ENCODE measurements around the gene COL19A1.
"Not testable (repeated sequence)": the region's sequence is repeated elsewhere in the genome, so short reads cannot be mapped to it uniquely, and the experiment has no call there.

The COL19A1 gene

DNA sequence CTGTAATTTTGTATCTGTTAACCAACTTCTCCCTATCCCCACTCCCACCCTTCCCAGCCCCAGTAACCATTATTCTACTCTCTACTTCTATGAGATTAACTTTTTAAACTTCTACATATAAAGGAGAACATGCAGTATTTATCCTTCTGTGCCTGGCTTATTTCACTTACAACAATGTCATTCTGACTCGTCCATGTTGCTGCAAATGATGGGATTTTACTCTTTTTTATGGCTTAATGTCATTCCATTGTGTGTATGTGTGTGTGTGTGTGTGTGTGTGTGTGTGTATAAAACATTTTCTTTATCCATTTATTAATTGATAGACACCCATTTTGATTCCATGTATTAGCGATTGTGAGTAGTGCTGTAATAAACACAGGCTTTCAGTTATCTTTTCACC is 76.1 kb downstream of the COL19A1 start:
- in situ Hi-C loops (cut with MboI; ENCODE audit: low pct_unique_long_range_greater_than_20kb, low sequenced_read_pairs): no loop called here
- no peak for DNase-seq

GRCh38 chr6:69945192-69945591 is 78.8 kb downstream of the COL19A1 start:
- DNase-seq: no peak
- in situ Hi-C loops (cut with MboI; ENCODE audit: low pct_unique_long_range_greater_than_20kb, low sequenced_read_pairs): no loop called here

DNA sequence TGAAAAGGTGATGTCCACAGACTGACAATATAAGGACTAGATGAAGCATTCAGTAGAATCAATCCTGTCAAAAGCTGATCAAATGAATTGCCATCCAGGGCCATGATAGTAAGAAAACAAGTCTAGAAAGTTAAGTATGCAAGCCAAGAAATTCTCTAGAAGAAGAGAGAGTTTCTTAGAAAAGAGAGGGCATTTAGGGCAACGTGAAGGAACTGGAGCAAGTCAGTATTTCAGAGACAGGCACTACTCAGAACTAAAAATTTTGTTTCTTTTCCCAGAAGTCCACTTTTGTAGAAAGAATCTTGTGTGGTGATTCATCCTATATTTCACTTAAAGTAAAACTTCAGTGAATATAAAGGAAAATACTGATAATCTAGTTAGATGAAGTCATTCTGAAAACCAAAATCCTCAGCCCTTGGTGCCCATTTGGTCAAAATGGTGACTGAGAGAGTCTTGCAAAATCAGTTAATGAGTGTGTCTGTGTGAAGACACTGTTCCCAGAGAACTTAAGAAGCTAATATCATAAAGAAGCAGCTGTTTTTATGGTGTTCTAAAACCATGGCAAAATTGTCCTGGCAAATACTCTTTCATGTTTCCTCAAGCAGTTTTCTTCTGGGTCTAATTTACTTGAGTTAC is 82.2 kb downstream of the COL19A1 start:
- in situ Hi-C loops (cut with MboI; ENCODE audit: low pct_unique_long_range_greater_than_20kb, low sequenced_read_pairs): no loop called here
- no peak for DNase-seq

DNA sequence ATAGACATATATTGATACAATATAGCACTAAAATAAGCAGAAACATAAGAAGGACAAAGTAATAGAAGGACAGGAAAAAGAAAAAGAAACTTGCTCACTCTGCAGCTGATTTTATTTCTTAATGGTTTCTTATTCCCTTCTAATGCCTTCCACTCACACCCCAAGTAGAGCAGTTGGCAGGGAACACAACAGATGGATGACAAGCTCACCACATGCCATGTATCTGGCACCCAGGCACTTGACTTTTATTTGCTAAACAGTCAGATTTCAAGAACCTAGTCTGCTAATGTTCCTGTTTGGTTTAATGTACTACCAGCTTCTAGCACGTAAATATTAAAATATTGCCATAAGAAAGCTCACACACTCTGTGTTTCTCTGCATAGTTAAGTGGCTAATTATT is 87.1 kb downstream of the COL19A1 start:
- in situ Hi-C loops (cut with MboI; ENCODE audit: low pct_unique_long_range_greater_than_20kb, low sequenced_read_pairs): no loop called here
- no peak for DNase-seq

GRCh38 chr6:69954733-69955132 is 88.4 kb downstream of the COL19A1 start:
- in situ Hi-C loops (cut with MboI; ENCODE audit: low pct_unique_long_range_greater_than_20kb, low sequenced_read_pairs): no loop called here

GRCh38 chr6:69957985-69958559 is 91.7 kb downstream of the COL19A1 start:
- no peak for DNase-seq
- in situ Hi-C loops (cut with MboI; ENCODE audit: low pct_unique_long_range_greater_than_20kb, low sequenced_read_pairs): no loop called here

More at GRCh38 chr6:69954733-69955132, 88.4 kb downstream of the COL19A1 start:
- DNase-seq: no peak

GRCh38 chr6:69958978-69959377 is 92.6 kb downstream of the COL19A1 start:
- no peak for DNase-seq
- in situ Hi-C loops (cut with MboI; ENCODE audit: low pct_unique_long_range_greater_than_20kb, low sequenced_read_pairs): no loop called here

GRCh38 chr6:69965974-69966373 is 99.6 kb downstream of the COL19A1 start:
- in situ Hi-C loops (cut with MboI; ENCODE audit: low pct_unique_long_range_greater_than_20kb, low sequenced_read_pairs); DNase-seq: not testable (repeated sequence)

GRCh38 chr6:69973138-69973537 is 106.8 kb downstream of the COL19A1 start:
- in situ Hi-C loops (cut with MboI; ENCODE audit: low pct_unique_long_range_greater_than_20kb, low sequenced_read_pairs): no loop called here
- DNase-seq: no peak

DNA sequence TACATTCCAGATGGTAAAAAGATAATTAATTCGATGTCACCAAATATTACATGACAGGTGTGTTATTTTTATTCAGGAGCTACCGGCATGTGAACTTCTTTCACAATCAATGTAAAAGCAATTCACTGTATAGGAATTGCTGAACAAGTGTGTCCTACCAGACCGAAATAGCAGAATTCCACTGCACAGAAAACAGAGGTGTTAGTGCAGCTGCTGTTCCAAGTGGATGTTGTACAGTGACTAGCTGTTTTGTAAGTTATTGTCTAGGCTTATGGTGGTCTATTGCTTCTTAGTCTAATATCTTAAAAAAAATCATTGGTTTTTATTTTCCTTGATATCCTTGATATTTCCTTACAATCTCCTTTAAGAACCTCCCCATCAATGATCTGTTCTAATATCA is 107.4 kb downstream of the COL19A1 start:
- in situ Hi-C loops (cut with MboI; ENCODE audit: low pct_unique_long_range_greater_than_20kb, low sequenced_read_pairs): no loop called here

DNA sequence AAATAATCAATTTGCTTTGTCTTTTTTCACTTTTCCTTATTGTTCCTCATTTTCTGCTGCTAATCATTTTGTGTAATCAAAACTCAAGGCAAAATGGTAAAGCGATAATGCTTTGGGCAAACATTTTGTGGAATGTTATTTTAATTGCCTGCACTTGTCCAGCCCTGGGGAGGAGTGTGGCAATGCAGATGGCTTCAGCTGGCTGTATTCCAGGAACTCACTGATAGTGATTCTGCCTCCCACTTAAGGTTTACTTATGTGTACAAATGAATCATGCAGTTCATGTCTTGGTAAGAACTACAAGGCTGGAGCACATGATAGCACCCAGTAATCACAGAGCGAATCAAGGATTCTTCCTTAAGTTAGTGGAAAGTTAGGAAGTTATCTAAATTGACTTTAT is 107.8 kb downstream of the COL19A1 start:
- no peak for DNase-seq
- in situ Hi-C loops (cut with MboI; ENCODE audit: low pct_unique_long_range_greater_than_20kb, low sequenced_read_pairs): no loop called here

More for the DNA sequence above, 107.4 kb downstream of the COL19A1 start:
- no peak for DNase-seq

DNA sequence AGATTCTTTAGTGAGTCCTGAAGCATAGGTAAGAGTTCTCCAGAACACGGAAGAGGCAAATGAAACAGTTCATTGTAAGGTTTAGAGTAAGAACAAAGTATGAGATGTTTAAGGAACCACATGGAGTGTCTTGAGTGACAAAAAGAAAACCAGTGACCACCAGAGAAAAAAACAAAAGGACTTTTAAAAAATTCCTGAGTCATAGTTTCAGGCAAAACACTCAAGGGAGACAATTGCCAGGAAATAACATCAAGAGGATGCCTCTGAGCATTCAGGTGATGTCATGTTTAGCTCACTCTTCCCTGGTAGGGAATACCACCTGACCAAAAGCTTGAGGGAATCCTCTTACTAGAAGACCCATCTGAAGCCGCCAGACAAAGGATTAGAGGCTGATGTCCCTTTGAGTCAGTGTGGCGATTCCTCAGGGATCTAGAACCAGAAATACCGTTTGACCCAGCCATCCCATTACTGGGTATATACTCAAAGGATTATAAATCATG is 110.3 kb downstream of the COL19A1 start:
- no peak for DNase-seq
- in situ Hi-C loops (cut with MboI; ENCODE audit: low pct_unique_long_range_greater_than_20kb, low sequenced_read_pairs): no loop called here

- in situ Hi-C loops (cut with MboI; ENCODE audit: low pct_unique_long_range_greater_than_20kb, low sequenced_read_pairs): no loop called here
- DNase-seq: no peak
These were observed 114.3 kb downstream of the COL19A1 start for GRCh38 chr6:69980624-69981023.

DNA sequence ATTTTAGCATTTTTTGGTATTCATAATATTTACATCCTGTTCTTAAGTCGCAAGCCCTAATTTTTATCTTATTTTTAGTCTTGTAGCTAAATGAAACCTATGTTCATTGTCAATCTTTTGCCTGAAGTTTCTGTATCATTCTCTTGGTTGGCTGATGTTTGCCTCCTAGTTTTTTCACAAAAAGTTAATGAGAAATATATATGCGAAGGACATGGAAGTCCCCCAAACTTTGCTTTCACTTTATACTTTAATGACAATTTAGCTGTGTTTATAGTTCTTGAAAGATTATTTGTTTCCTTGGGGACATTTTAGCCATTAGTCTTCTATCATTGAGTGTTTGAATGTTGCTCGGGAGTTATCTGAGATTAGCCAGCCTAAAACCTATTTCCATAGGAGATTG is 118.2 kb downstream of the COL19A1 start:
- no peak for DNase-seq
- in situ Hi-C loops (cut with MboI; ENCODE audit: low pct_unique_long_range_greater_than_20kb, low sequenced_read_pairs): no loop called here

DNA sequence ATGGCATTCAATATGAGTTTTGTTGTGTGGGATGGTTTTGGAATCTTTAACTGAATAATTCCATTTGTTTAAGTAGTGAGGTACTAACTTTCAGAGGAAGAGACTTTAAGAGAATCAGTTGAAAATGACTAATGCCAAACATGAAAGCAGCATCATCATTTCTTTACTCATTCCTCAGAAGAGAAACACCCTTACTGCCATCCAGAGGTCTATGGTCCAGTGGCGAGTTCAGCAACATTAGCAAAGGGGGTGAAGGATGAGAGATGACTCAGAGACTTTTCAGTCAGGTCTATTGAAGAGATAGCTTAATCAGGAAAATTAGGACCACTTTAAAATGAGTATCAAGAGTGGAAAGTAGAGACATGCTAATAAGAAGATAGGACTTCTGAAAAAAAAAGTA is 118.8 kb downstream of the COL19A1 start:
- DNase-seq: no peak
- in situ Hi-C loops (cut with MboI; ENCODE audit: low pct_unique_long_range_greater_than_20kb, low sequenced_read_pairs): no loop called here

DNA sequence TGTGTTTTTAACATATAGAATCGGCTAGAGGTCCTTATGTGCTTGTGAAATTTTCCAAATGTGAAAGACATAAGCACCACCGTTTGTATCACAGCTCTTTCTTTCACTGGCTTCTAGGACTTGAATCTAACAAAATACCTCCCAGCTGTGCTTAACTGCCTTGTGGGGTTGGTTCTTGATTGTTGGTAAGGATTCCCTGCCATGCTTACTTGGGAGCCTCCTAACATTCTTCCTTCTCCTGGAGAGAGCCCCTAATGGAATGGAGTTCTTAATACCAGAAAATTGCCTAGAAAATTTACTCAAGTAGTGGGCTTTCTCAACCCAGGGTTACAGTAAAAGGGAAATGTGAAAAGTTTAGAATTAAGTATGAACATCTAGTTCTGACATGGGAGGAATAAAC is 121.2 kb downstream of the COL19A1 start:
- in situ Hi-C loops (cut with MboI; ENCODE audit: low pct_unique_long_range_greater_than_20kb, low sequenced_read_pairs): no loop called here
- DNase-seq: no peak

DNA sequence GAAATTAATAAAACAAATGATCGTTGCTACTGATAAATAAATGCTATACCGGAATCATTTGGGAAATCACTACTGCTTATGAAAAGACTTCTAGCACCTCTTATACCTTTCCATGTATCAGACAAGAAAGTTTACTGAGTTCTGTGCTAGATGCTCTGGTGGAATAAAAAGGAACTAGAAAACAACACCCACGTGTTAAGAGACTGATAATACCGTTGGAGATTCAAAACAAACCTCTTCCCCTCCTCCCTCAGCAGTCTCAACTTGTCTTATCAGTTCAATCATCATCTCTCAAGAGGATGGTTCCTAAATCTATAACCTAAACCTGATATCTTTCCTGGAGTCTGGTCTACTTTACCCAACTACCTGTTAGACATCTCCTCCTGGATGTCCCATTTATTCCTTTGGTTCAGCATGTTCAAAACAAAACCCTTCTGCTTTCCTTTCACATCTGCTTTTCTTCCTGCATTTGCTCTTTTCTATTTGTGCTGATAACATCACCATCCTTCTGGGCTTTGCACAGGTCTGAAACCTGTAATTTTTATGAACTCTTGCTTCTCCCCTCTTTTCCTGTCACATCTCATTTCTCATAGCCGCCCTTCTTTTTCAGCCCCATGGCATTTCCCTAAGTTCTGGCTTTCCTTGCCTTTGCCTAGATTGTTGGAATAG is 122.2 kb downstream of the COL19A1 start:
- in situ Hi-C loops (cut with MboI; ENCODE audit: low pct_unique_long_range_greater_than_20kb, low sequenced_read_pairs): no loop called here
- peak; percentile 3 for DNase-seq

DNA sequence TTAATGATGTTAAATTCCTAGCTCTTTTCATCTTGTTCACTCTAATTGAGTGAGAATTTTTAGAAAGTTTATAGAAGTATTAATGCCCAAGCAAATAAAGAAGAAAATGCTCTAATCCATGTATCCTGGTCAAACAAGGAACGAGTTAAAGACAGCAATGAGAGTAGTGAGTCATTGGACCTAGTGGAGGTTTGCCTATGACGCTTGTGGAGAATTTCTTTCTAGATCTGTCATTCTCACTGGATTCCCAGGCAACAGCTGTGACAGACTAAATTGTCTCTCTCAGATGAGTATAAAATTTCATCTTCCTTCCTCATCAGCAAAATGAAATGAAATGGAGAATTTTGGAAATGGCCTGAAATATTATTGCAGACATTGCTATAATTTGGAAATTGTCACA is 127.9 kb downstream of the COL19A1 start:
- no peak for DNase-seq
- in situ Hi-C loops (cut with MboI; ENCODE audit: low pct_unique_long_range_greater_than_20kb, low sequenced_read_pairs): no loop called here

- in situ Hi-C loops (cut with MboI; ENCODE audit: low pct_unique_long_range_greater_than_20kb, low sequenced_read_pairs): no loop called here
These were observed 141.8 kb downstream of the COL19A1 start for GRCh38 chr6:70008189-70008588.

DNA sequence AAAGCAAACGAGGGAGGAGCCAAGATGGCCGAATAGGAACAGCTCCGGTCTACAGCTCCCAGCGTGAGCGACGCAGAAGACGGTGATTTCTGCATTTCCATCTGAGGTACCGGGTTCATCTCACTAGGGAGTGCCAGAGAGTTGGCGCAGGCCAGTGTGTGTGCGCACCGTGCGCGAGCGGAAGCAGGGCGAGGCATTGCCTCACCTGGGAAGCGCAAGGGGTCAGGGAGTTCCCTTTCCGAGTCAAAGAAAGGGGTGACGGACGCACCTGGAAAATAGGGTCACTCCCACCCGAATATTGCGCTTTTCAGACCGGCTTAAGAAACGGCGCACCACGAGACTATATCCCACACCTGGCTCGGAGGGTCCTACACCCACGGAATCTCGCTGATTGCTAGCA is 144.0 kb downstream of the COL19A1 start:
- DNase-seq; in situ Hi-C loops (cut with MboI; ENCODE audit: low pct_unique_long_range_greater_than_20kb, low sequenced_read_pairs): not testable (repeated sequence)

More at GRCh38 chr6:70008189-70008588, 141.8 kb downstream of the COL19A1 start:
- no peak for DNase-seq

All from KBM-7 (cell line).